MM.1S (cell line): ENCODE data around the gene DIS3L2.

ENCODE experiments used
- DNase-seq: peaks from one replicate; pipeline ENCODE4 v3.0.0-alpha.2; 2015
- H2AFZ ChIP-seq: fragments of 300-600 bp; sonication (generic); 2 replicates; pipeline ENCODE4 v1.6.0; 2016; ENCODE audit warnings: antibody characterized with exemption, low read length
- H3F3A ChIP-seq: fragments of 300-600 bp; sonication (generic); 2 replicates; pipeline ENCODE4 v1.6.1; 2016; ENCODE audit warnings: mild to moderate bottlenecking, antibody characterized with exemption, low read length, moderate library complexity, mixed read lengths; ENCODE audit not compliant: insufficient read depth
- H3K27ac ChIP-seq: fragments of 300-600 bp; sonication (generic); 2 replicates; pipeline ENCODE4 v1.5.1; 2016; ENCODE audit warnings: mild to moderate bottlenecking, low read length
- H3K27me3 ChIP-seq: fragments of 300-600 bp; sonication (generic); replicated peaks from 2 replicates; pipeline ENCODE4 v1.6.0; 2016; ENCODE audit warnings: low read length; ENCODE audit not compliant: insufficient read depth
- H3K36me3 ChIP-seq: fragments of 300-600 bp; sonication (generic); replicated peaks from 2 replicates; pipeline ENCODE4 v1.6.1; 2016; ENCODE audit warnings: mild to moderate bottlenecking, low read length, mixed read lengths; ENCODE audit not compliant: insufficient read depth
- H3K4me1 ChIP-seq: fragments of 300-600 bp; sonication (generic); 2 replicates; pipeline ENCODE4 v1.6.1; 2016; ENCODE audit warnings: low read length, mixed read lengths
- H3K4me2 ChIP-seq: fragments of 300-600 bp; sonication (generic); 2 replicates; pipeline ENCODE4 v1.6.0; 2016; ENCODE audit warnings: low read depth, low read length
- H3K4me3 ChIP-seq: fragments of 300-600 bp; sonication (generic); 2 replicates; pipeline ENCODE4 v1.5.1; 2016; ENCODE audit warnings: low read length, mixed read lengths
- H3K79me2 ChIP-seq: fragments of 300-600 bp; sonication (generic); 2 replicates; pipeline ENCODE4 v1.6.1; 2016; ENCODE audit warnings: mixed run types, low read length, mixed read lengths
- H3K9ac ChIP-seq: fragments of 300-600 bp; sonication (generic); 2 replicates; pipeline ENCODE4 v1.6.1; 2016; ENCODE audit warnings: low read length, mixed read lengths
- H3K9me2 ChIP-seq: fragments of 300-600 bp; sonication (generic); replicated peaks from 2 replicates; pipeline ENCODE4 v1.6.1; 2016; ENCODE audit warnings: mild to moderate bottlenecking, low read length, mixed read lengths; ENCODE audit not compliant: insufficient read depth
- H3K9me3 ChIP-seq: fragments of 300-600 bp; sonication (generic); replicated peaks from 2 replicates; pipeline ENCODE4 v1.6.1; 2016; ENCODE audit warnings: mild to moderate bottlenecking, low read length, mixed read lengths; ENCODE audit not compliant: insufficient read depth
- H4K20me1 ChIP-seq: fragments of 300-600 bp; sonication (generic); 2 replicates; pipeline ENCODE4 v1.6.1; 2016; ENCODE audit warnings: mild to moderate bottlenecking, low read length, moderate library complexity, mixed read lengths; ENCODE audit not compliant: insufficient read depth
- CTCF ChIP-seq: fragments of 300-600 bp; sonication (generic); IDR thresholded peaks from 2 replicates; pipeline ENCODE4 v1.5.1; 2016; ENCODE audit warnings: antibody characterized with exemption, low read length, mixed read lengths
- EZH2 ChIP-seq: fragments of 300-600 bp; sonication (generic); optimal IDR thresholded peaks from 2 replicates; pipeline ENCODE3; 2017; ENCODE audit warnings: low read depth, mild to moderate bottlenecking, antibody characterized with exemption, low read length, mixed read lengths
- EZH2phosphoT487 ChIP-seq: fragments of 300-600 bp; sonication (generic); IDR thresholded peaks from 2 replicates; pipeline ENCODE4 v1.6.1; 2018; ENCODE audit warnings: antibody characterized with exemption, low read length

Gene DIS3L2

GRCh38 chr2:232225429-232225828 is 263.9 kb downstream of the DIS3L2 start:
- H3K9me3 ChIP-seq = no peaks in the 10 kb centered on the region
- H2AFZ ChIP-seq = no peak overlapping the region
- H3K36me3 ChIP-seq = no peaks in the 10 kb centered on the region
- no peak overlapping the region for H3K9ac ChIP-seq
- no peaks in the 10 kb centered on the region for H3K79me2 ChIP-seq
- no peaks in the 10 kb centered on the region for H3F3A ChIP-seq
- no peaks in the 10 kb centered on the region for H4K20me1 ChIP-seq
- H3K9me2 ChIP-seq = no peaks in the 10 kb centered on the region
- DNase-seq = no peak
- H3K4me3 ChIP-seq = no peak overlapping the region
- no peaks in the 10 kb centered on the region for H3K27me3 ChIP-seq
- no peaks in the 10 kb centered on the region for H3K4me1 ChIP-seq
- TF ChIP-seq EZH2phosphoT487 = no peak
- no peak for TF ChIP-seq CTCF
- no peak for TF ChIP-seq EZH2
- H3K4me2 ChIP-seq = no peak overlapping the region
- H3K27ac ChIP-seq = no peak overlapping the region

GRCh38 chr2:232225895-232226294 is 264.4 kb downstream of the DIS3L2 start:
- TF ChIP-seq EZH2 (no peak), CTCF (no peak), EZH2phosphoT487 (no peak)
- DNase-seq = no peak
- Histone ChIP-seq H3K27me3 (no peaks in the 10 kb centered on the region), H3K9me3 (no peaks in the 10 kb centered on the region), H2AFZ (no peak overlapping the region), H3K4me3 (no peak overlapping the region), H3K9me2 (no peaks in the 10 kb centered on the region), H3K36me3 (no peaks in the 10 kb centered on the region), H3K9ac (no peak overlapping the region), H3K79me2 (no peaks in the 10 kb centered on the region), H3K4me2 (no peak overlapping the region), H3F3A (no peaks in the 10 kb centered on the region), H3K4me1 (no peaks in the 10 kb centered on the region), H3K27ac (no peak overlapping the region), H4K20me1 (no peaks in the 10 kb centered on the region)

- no peak overlapping the region for H3K4me3 ChIP-seq
- H3K4me2 ChIP-seq = no peak overlapping the region
- no peaks in the 10 kb centered on the region for H3K9me2 ChIP-seq
- no peak overlapping the region for H3K27ac ChIP-seq
- no peaks in the 10 kb centered on the region for H3K4me1 ChIP-seq
- no peak overlapping the region for H3K9ac ChIP-seq
- no peaks in the 10 kb centered on the region for H3K36me3 ChIP-seq
- H3K79me2 ChIP-seq = no peaks in the 10 kb centered on the region
- H3K27me3 ChIP-seq = no peaks in the 10 kb centered on the region
- no peaks in the 10 kb centered on the region for H4K20me1 ChIP-seq
- H3F3A ChIP-seq = no peaks in the 10 kb centered on the region
- no peak for DNase-seq
- H2AFZ ChIP-seq = no peak overlapping the region
- no peak for TF ChIP-seq EZH2phosphoT487
- no peak for TF ChIP-seq CTCF
- TF ChIP-seq EZH2 = no peak
- H3K9me3 ChIP-seq = no peaks in the 10 kb centered on the region
Observed at GRCh38 chr2:232228332-232228731, 266.8 kb downstream of the DIS3L2 start.
